Measurements from ENCODE around the gene SPIN4. TPM values are rescaled to one million over a fixed set of nuclear protein-coding genes. Genes with fewer than 3 reads are reported as not detected.
"Not testable (repeated sequence)": the region's sequence is repeated elsewhere in the genome, so short reads cannot be mapped to it uniquely, and the experiment has no call there.

SPIN4 gene
- total RNA-seq: 10 to 100 TPM in 3 of 4 donors, 1 to 10 TPM in 1; 9.0 to 19.2 (median 12.5) TPM

GRCh38 chrX:63350941-63351616, at the start of gene SPIN4:
TSS of gene SPIN4 (minus strand) at chrX:63351332. CDS start at chrX:63350819, 513 bp downstream.
- peak within 1 kb of the TSS; percentile 50 to 73 (median 60) for H3K4me3 ChIP-seq
- peaks cover 0 to 15% (median 0%) of the 10 kb centered on the region in 3 donors for H3K4me1 ChIP-seq
- H3K27me3 ChIP-seq: no peaks in the 10 kb centered on the region
- H3K27ac ChIP-seq: peak within 1 kb of the TSS; percentile 77 to 90 (median 84)
- 0 to 30% methylated on average over 2 to 39 of the region's 58 CpGs for WGBS, 2 donors
- TF ChIP-seq POLR2A (IDR thresholded peaks at IDR 0.05) (peak in 2 of 4 donors; percentile 50 to 70), CTCF (IDR thresholded peaks at IDR 0.05) (no peak)
- intact Hi-C loops (cut with DNase I): no loop called here
- DNase-seq: peak; percentile 14
- H3K36me3 ChIP-seq: no peaks in the 10 kb centered on the region
- H3K9me3 ChIP-seq: no peaks in the 10 kb centered on the region

- no peak overlapping the region for H3K27ac ChIP-seq
- H3K27me3 ChIP-seq: no peaks in the 10 kb centered on the region
- H3K4me1 ChIP-seq: no peaks in the 10 kb centered on the region
- no peak overlapping the region for H3K4me3 ChIP-seq
- no peaks in the 10 kb centered on the region for H3K9me3 ChIP-seq
- TF ChIP-seq CTCF (IDR thresholded peaks at IDR 0.05): no peak
- TF ChIP-seq POLR2A (IDR thresholded peaks at IDR 0.05): no peak
- intact Hi-C loops (cut with DNase I): no loop called here
- no peak for DNase-seq
- H3K36me3 ChIP-seq: no peaks in the 10 kb centered on the region
Observed at GRCh38 chrX:63400340-63400739, 49.2 kb upstream of the SPIN4 start.

- no peak overlapping the region for H3K27ac ChIP-seq
- no peaks in the 10 kb centered on the region for H3K36me3 ChIP-seq
- no peak for TF ChIP-seq POLR2A (IDR thresholded peaks at IDR 0.05)
- no peak for TF ChIP-seq CTCF (IDR thresholded peaks at IDR 0.05)
- no peaks in the 10 kb centered on the region for H3K4me1 ChIP-seq
- H3K4me3 ChIP-seq: no peak overlapping the region
- intact Hi-C loops (cut with DNase I): no loop called here
- no peak for DNase-seq
- WGBS, 2 donors: 51 to 71% methylated on average over 2 of the region's 2 CpGs
- H3K27me3 ChIP-seq: no peaks in the 10 kb centered on the region
- no peaks in the 10 kb centered on the region for H3K9me3 ChIP-seq
Observed at GRCh38 chrX:63394872-63395271, 43.7 kb upstream of the SPIN4 start.

GRCh38 chrX:63393094-63393493, 42.0 kb upstream of the SPIN4 start:
- H3K4me3 ChIP-seq; H3K27ac ChIP-seq; H3K4me1 ChIP-seq; DNase-seq; H3K36me3 ChIP-seq; H3K27me3 ChIP-seq; intact Hi-C loops (cut with DNase I); H3K9me3 ChIP-seq: not testable (repeated sequence)
- WGBS, 2 donors: no CpG with 5 or more reads among the region's 24 CpGs

GRCh38 chrX:63387411-63387810, 36.3 kb upstream of the SPIN4 start:
- no peaks in the 10 kb centered on the region for H3K27me3 ChIP-seq
- 62 to 91% methylated on average over 3 of the region's 3 CpGs for WGBS, 2 donors
- intact Hi-C loops (cut with DNase I): no loop called here
- no peak overlapping the region for H3K4me3 ChIP-seq
- H3K27ac ChIP-seq: no peak overlapping the region
- H3K4me1 ChIP-seq: no peaks in the 10 kb centered on the region
- no peaks in the 10 kb centered on the region for H3K36me3 ChIP-seq
- no peaks in the 10 kb centered on the region for H3K9me3 ChIP-seq
- DNase-seq: no peak
- TF ChIP-seq CTCF (IDR thresholded peaks at IDR 0.05) (no peak), POLR2A (IDR thresholded peaks at IDR 0.05) (no peak)

- H3K4me1 ChIP-seq; H3K9me3 ChIP-seq; H3K4me3 ChIP-seq; H3K27ac ChIP-seq; intact Hi-C loops (cut with DNase I); H3K27me3 ChIP-seq; DNase-seq; H3K36me3 ChIP-seq: not testable (repeated sequence)
Observed at GRCh38 chrX:63384263-63384662, 33.1 kb upstream of the SPIN4 start.

- H3K27ac ChIP-seq; intact Hi-C loops (cut with DNase I); H3K27me3 ChIP-seq; H3K36me3 ChIP-seq; H3K9me3 ChIP-seq; H3K4me3 ChIP-seq; DNase-seq; H3K4me1 ChIP-seq: not testable (repeated sequence)
- WGBS, 2 donors: 79 to 96% methylated on average over 2 to 3 of the region's 3 CpGs
Observed at GRCh38 chrX:63373012-63373411, 21.9 kb upstream of the SPIN4 start.

- H3K36me3 ChIP-seq; H3K9me3 ChIP-seq; intact Hi-C loops (cut with DNase I); H3K27me3 ChIP-seq; H3K4me3 ChIP-seq; H3K27ac ChIP-seq; H3K4me1 ChIP-seq; DNase-seq: not testable (repeated sequence)
- no CpG with 5 or more reads among the region's 5 CpGs for WGBS, 2 donors
Observed at GRCh38 chrX:63367699-63368098, 16.6 kb upstream of the SPIN4 start.

Measured in esophagus squamous epithelium (tissue), 5 donors.